Cardiac muscle cell (in vitro differentiated cells and primary cell): ENCODE measurements around the gene NAXD. TPM values are rescaled to one million over a fixed set of nuclear protein-coding genes. Genes with fewer than 3 reads are reported as not detected.
"Not testable (repeated sequence)": the region's sequence is repeated elsewhere in the genome, so short reads cannot be mapped to it uniquely, and the experiment has no call there.

Experiments
- DNase-seq, 2 donors: peaks; one replicate each; pipeline versions ENCODE4 v3.0.0 to v3.0.0-alpha.2; 2010 to 2017; ENCODE audit warnings: low read depth in 1 of 2, low spot score in 1 of 2
- H3K27ac ChIP-seq: fragments of 200-600 bp; sonication (generic); 2 replicates; pipeline ENCODE4 v1.5.1; 2016
- H3K27me3 ChIP-seq: fragments of 200-600 bp; sonication (generic); 2 replicates; pipeline ENCODE4 v1.6.0; 2016; ENCODE audit warnings: control low read depth
- H3K36me3 ChIP-seq: fragments of 200-600 bp; sonication (generic); 2 replicates; pipeline ENCODE4 v1.5.1; 2016; ENCODE audit warnings: control low read depth
- H3K4me1 ChIP-seq: fragments of 200-600 bp; sonication (generic); 2 replicates; pipeline ENCODE4 v1.8.1; 2017; ENCODE audit warnings: low read depth, mild to moderate bottlenecking, mixed run types
- H3K4me3 ChIP-seq: fragments of 200-600 bp; sonication (generic); 2 replicates; pipeline ENCODE4 v1.5.1; 2016; ENCODE audit warnings: mild to moderate bottlenecking
- H3K9me3 ChIP-seq: fragments of 200-600 bp; sonication (generic); 2 replicates; pipeline ENCODE4 v1.5.1; 2017; ENCODE audit warnings: low read depth, mild to moderate bottlenecking, control low read depth
- polyA plus RNA-seq: library from polyadenylated mRNA; unstranded; fragments of >200 nt; fragmentation: Nextera tagmentation; extraction: Ambion mirVana; gene quantifications from 2 replicates; pipeline ENCODE4 v1.2.1, GENCODE V29; 2016
- total RNA-seq: library from RNA; depleted of rRNA; stranded (reverse); fragments of >200 nt; gene quantifications from 2 replicates; pipeline ENCODE4 v1.2.3, GENCODE V29; 2016
- TF ChIP-seq, protein P1 (sequence below): IDR thresholded peaks from 2 replicates; pipeline ENCODE4 v1.5.1; 2012; ENCODE audit warnings: low read depth, mild to moderate bottlenecking, low read length

Gene NAXD
- total and polyA plus RNA-seq, 2 experiments from 2014 or later: 36.8 to 40.7 TPM

DNA sequence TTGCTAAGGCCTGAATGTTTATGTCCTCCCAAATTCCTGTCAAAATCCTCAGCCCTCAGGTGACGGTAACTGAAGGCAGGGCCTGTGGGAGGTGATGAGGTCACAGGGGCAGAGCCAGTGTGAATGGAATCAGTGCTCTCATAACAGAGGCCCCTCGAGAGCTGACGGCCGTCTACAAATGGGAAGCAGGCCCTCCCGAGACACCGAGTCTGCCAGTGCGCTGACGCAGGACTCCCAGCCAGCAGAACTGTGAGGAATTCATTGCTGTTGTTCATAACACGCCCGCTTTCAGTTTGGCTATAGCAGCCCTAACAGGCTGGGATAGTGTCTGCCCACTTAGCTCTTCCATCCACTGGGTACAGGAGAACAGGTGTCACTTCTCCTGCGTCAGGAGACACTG is 49.3 kb downstream of the NAXD start:
- TF ChIP-seq, protein P1, sequence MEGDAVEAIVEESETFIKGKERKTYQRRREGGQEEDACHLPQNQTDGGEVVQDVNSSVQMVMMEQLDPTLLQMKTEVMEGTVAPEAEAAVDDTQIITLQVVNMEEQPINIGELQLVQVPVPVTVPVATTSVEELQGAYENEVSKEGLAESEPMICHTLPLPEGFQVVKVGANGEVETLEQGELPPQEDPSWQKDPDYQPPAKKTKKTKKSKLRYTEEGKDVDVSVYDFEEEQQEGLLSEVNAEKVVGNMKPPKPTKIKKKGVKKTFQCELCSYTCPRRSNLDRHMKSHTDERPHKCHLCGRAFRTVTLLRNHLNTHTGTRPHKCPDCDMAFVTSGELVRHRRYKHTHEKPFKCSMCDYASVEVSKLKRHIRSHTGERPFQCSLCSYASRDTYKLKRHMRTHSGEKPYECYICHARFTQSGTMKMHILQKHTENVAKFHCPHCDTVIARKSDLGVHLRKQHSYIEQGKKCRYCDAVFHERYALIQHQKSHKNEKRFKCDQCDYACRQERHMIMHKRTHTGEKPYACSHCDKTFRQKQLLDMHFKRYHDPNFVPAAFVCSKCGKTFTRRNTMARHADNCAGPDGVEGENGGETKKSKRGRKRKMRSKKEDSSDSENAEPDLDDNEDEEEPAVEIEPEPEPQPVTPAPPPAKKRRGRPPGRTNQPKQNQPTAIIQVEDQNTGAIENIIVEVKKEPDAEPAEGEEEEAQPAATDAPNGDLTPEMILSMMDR: no peak
- Histone ChIP-seq H3K27me3 (no peaks in the 10 kb centered on the region), H3K9me3 (no peaks in the 10 kb centered on the region), H3K27ac (no peak overlapping the region), H3K4me1 (no peaks in the 10 kb centered on the region), H3K36me3 (peaks cover 44% of the 10 kb centered on the region), H3K4me3 (no peak overlapping the region)
- no peak for DNase-seq

DNA sequence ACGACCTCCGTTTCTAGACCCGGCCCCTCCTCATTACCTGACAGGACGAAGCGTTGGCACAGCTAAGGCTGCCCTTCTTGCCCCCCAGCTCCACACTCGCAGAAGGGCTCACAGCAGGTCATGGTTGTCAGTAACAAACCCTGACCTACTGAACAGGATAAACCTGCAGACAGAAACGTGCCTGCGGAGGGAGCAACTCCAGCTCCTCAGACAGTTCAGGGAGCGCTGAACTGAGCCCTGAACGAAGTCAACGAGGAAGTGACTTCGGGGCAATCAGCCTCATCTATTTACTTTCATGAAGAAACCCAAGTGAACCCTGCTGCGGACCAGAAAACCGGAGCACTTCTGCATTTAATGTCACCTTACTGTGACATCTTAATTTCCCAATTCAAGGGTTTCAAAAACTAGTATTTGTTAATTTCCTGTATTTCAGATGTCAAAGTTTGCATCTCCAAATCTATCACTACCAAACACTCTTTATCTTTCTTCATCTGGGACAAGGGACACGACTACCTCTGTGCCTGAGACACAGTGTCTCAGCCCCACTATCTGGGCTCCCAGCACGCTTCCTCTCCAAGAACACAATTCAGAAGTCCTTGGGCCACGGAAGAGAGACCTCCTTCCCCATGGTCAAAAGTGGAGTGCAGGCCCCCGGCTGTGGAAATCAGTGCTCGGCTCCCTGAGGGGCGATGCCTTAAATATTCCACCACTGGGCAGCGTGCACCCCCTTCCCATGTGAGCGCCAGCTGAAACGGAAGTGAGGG is 50.3 kb downstream of the NAXD start:
- peaks cover 41% of the 10 kb centered on the region for H3K36me3 ChIP-seq
- no peak for DNase-seq
- TF ChIP-seq, protein P1: no peak
- H3K27me3 ChIP-seq: no peaks in the 10 kb centered on the region
- no peaks in the 10 kb centered on the region for H3K4me1 ChIP-seq
- no peak overlapping the region for H3K4me3 ChIP-seq
- no peak overlapping the region for H3K27ac ChIP-seq
- no peaks in the 10 kb centered on the region for H3K9me3 ChIP-seq

DNA sequence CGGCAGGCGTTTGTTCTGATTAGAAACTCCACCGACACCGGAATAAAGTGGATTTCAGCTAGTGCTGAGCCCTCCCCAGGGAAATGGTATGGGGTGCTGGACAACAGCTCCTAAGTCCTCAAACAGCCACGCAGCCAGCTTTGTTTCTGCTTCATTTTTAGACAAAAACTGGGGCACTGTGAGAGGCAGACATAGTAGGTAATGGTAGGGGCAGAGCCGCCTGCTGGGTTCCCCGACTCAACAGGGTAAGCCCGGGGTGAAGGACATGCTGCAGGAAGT is 50.8 kb downstream of the NAXD start:
- Histone ChIP-seq H3K4me3 (no peak overlapping the region), H3K9me3 (no peaks in the 10 kb centered on the region), H3K27me3 (no peaks in the 10 kb centered on the region), H3K36me3 (peaks cover 38% of the 10 kb centered on the region), H3K27ac (no peak overlapping the region), H3K4me1 (no peaks in the 10 kb centered on the region)
- DNase-seq: no peak
- TF ChIP-seq, protein P1: no peak

DNA sequence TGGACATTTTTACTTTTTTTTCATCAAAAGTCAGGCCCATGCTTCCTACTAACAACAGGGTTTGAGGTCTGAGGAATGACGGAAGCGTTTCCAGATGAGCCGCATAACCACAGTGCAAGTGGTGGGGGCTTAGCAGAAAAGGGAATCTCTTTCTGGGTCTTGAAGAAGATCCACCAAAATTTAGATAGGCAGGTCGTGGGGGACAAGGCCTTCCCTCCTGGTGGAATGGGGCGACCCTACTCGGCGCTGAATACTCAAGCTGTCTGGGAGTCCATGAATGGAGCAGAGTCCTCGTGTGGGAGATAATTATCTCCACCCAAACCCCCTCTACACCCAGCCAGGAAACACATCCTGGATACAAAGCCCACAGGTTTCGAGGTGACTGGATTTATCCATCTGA is 53.7 kb downstream of the NAXD start:
- no peaks in the 10 kb centered on the region for H3K4me1 ChIP-seq
- H3K27me3 ChIP-seq: no peaks in the 10 kb centered on the region
- no peak for DNase-seq
- no peak overlapping the region for H3K4me3 ChIP-seq
- H3K9me3 ChIP-seq: no peaks in the 10 kb centered on the region
- TF ChIP-seq, protein P1: no peak
- H3K27ac ChIP-seq: no peak overlapping the region
- H3K36me3 ChIP-seq: peaks cover 21% of the 10 kb centered on the region

DNA sequence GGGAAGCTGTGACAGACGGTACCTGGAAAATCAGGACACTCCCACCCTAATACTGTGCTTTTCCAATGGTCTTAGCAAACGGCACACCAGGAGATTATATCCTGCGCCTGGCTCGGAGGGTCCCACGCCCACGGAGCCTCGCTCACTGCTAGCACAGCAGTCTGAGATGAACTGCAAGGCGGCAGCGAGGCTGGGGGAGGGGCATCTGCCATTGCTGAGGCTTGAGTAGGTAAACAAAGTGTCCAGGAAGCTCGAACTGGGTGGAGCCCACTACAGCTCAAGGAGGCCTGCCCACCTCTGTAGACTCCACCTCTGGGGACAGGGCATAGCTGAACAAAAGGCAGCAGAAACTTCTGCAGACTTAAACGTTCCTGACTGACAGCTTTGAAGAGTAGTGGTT is 54.5 kb downstream of the NAXD start:
- not testable (repeated sequence) for DNase-seq, H3K27ac ChIP-seq, H3K27me3 ChIP-seq, H3K4me3 ChIP-seq, H3K9me3 ChIP-seq, H3K4me1 ChIP-seq
- H3K36me3 ChIP-seq: peaks cover 15% of the 10 kb centered on the region

DNA sequence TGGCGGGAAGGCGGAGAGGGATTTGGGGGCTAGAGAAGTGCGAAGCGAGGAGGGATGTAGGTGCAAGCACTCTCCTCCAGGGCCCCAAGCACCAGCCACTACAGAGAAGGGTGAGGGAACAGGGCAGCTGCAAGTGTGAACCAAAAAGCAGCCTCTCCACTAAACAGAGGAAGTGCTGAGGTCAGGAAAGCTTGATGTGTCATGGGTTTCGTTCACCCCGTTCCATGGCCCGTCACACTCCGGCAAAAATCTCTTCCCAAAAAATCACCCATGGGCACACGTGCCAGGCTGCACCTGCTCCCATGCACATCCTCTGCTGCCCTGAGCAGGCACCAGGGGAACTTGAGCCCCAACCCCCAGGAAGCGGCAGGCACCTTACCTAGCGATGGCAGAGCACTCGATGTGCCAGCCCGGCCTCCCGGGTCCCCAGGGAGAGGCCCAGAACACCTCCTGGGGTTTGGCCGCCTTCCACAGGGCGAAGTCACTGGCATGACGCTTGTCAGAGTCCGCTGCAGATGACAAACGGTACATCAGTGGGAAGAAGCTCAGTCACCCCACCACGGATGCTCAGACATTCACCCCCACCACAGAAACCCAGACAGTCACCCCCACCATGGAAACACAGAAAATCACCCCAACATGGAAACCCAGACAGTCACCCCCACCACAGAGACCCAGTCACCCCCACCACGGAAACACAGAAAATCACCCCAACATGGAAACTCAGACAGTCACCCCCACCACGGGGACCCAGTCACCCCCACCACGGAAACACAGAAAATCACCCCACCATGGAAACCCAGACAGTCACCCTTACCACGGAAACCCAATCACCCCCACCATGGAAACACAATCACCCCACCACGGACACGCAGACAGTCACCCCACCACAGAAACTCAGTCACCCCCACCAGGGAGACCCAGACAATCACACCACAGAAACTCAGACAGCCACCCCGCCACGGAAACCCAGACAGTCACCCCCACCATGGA is 61.5 kb downstream of the NAXD start:
- TF ChIP-seq, protein P1: no peak
- no peaks in the 10 kb centered on the region for H3K9me3 ChIP-seq
- H3K4me1 ChIP-seq: no peaks in the 10 kb centered on the region
- H3K27me3 ChIP-seq: no peaks in the 10 kb centered on the region
- H3K4me3 ChIP-seq: no peak overlapping the region
- no peak for DNase-seq
- no peak overlapping the region for H3K27ac ChIP-seq
- peaks cover 10% of the 10 kb centered on the region for H3K36me3 ChIP-seq
